ENCODE measurements around the gene TBC1D14. TPM values are rescaled to one million over a fixed set of nuclear protein-coding genes. Genes with fewer than 3 reads are reported as not detected.

The TBC1D14 gene
- total and polyA plus RNA-seq, 10 of the 15 experiments (the other 5 are each of a cell fraction or from before 2014, with no cell fraction given): 0.87 to 39.3 (median 30.1) TPM

- H4K20me1 ChIP-seq (ENCODE audit: control insufficient read depth, insufficient read depth): no peaks in the 10 kb centered on the region
- ATAC-seq: no peak
- H3K9ac ChIP-seq (ENCODE audit: control insufficient read depth, insufficient read depth, low read length): no peak overlapping the region
- H3K9me3 ChIP-seq (replicated peaks; ENCODE audit: control insufficient read depth, insufficient read depth, low read length): no peaks in the 10 kb centered on the region
- in situ Hi-C loops (cut with MboI) (no loop called here), intact Hi-C loops (cut with micrococcal nuclease; ENCODE audit: unreplicated experiment) (no loop called here)
- RAD21 ChIA-PET (ENCODE audit: unreplicated experiment): no interaction called here
- no peaks in the 10 kb centered on the region for H3K27me3 ChIP-seq (replicated peaks in 1 of 2; ENCODE audit: control insufficient read depth in 2 of 2, insufficient read depth in 2 of 2, low read length in 1 of 2)
- no peak overlapping the region for H3K4me2 ChIP-seq (ENCODE audit: control insufficient read depth, insufficient read depth)
- peaks cover 13% of the 10 kb centered on the region for H3K79me2 ChIP-seq (ENCODE audit: control insufficient read depth, insufficient read depth, low read length)
- BruUV-seq (replicated peaks): no TSS peak
- no peak for FAIRE-seq
- peaks cover 3 to 8% of the 10 kb centered on the region in 2 experiments; a peak in 3 of 4 replicates for H3K36me3 ChIP-seq (ENCODE audit: control insufficient read depth in 2 of 2, insufficient read depth in 2 of 2, low read length in 1 of 2)
- H3K4me1 ChIP-seq (ENCODE audit: control insufficient read depth, insufficient read depth, low read length): peaks cover 25% of the 10 kb centered on the region
- no peak overlapping the region for H3K4me3 ChIP-seq
- 67% methylated on average over 3 of the region's 3 CpGs for WGBS (ENCODE audit: insufficient coverage, insufficient replicate concordance, low lambda C conversion rate, missing lambda C conversion rate)
- TF ChIP-seq ZNF217 (IDR thresholded peaks at IDR 0.05) (no peak), TAF1 (IDR thresholded peaks at IDR 0.05; ENCODE audit: borderline replicate concordance, low read depth, low read length) (no peak), MTA3 (IDR thresholded peaks at IDR 0.05; ENCODE audit: borderline replicate concordance, low read length) (no peak), E2F8 (IDR thresholded peaks at IDR 0.05; ENCODE audit: low read depth, partially characterized antibody) (no peak), IRF5 (IDR thresholded peaks at IDR 0.05; ENCODE audit: borderline replicate concordance) (no peak), SPI1 (IDR thresholded peaks at IDR 0.05; ENCODE audit: borderline replicate concordance, insufficient read depth, low read depth, low read length) (no peak), KAT2A (conservative IDR thresholded peaks at IDR 0.05; ENCODE audit: control insufficient read depth, low read depth, low read length) (no peak), SRF (IDR thresholded peaks at IDR 0.05; ENCODE audit: low read depth in 2 of 2, low read length in 2 of 2) (no peak), RBBP5 (conservative IDR thresholded peaks at IDR 0.05) (no peak), HDGF (IDR thresholded peaks at IDR 0.05) (no peak), CHD2 (IDR thresholded peaks at IDR 0.05; ENCODE audit: borderline replicate concordance, low read depth, low read length) (no peak), ELK1 (IDR thresholded peaks at IDR 0.05; ENCODE audit: low read depth, low read length) (no peak), EGR1 (IDR thresholded peaks at IDR 0.05; ENCODE audit: borderline replicate concordance in 1 of 2, low read depth in 2 of 2, low read length in 2 of 2) (no peak), RUNX3 (IDR thresholded peaks at IDR 0.05; ENCODE audit: low read length) (no peak), LARP7 (IDR thresholded peaks at IDR 0.05) (no peak), NR2F1 (conservative IDR thresholded peaks at IDR 0.05) (no peak), YY1 (IDR thresholded peaks at IDR 0.05; ENCODE audit: low read depth, low read length) (no peak), CBFB (IDR thresholded peaks at IDR 0.05; ENCODE audit: low read depth) (no peak)
- DNase-seq (ENCODE audit: low read depth, low spot score): no peak
- CTCF ChIA-PET: interaction anchor here (1.4 kb wide), 1 partner anchor 22 kb away, joined by 3 read pairs; no protein-coding TSS in a partner anchor
- SMC1A ChIA-PET (ENCODE audit: uncharacterized antibody, unreplicated experiment): no interaction called here
- POLR2A ChIA-PET: interaction anchor here (1.0 kb wide), 1 partner anchor 10 kb away, joined by 3 read pairs; the partner anchor contains the start of gene TBC1D14
- H3K27ac ChIP-seq (ENCODE audit: control insufficient read depth, insufficient read depth): no peak overlapping the region
- H2AFZ ChIP-seq (ENCODE audit: control insufficient read depth, low read depth, low read length): no peak overlapping the region
Observed at GRCh38 chr4:6920171-6920570, 10.5 kb downstream of the TBC1D14 start.
